HEK293 (cell line): ENCODE measurements around the gene CCT8.

Experiments
- CTCF ChIA-PET: fragments of 350-600 bp; formaldehyde crosslinking; extraction: SDS; loops from one replicate; lab custom pipeline; 2021; ENCODE audit warnings: antibody characterized with exemption; lab: Yijun Ruan, JAX
- POLR2A ChIA-PET: fragments of 300-600 bp; formaldehyde crosslinking; extraction: SDS; loops from one replicate; lab custom pipeline; 2020; ENCODE audit warnings: antibody characterized with exemption, inconsistent platforms; lab: Yijun Ruan, JAX
- H3K27ac ChIP-seq: fragments of 200-500 bp; sonication (Bioruptor generic); 2 replicates; pipeline ENCODE4 v1.5.1; 2014; ENCODE audit warnings: low read depth, low read length, control low read depth, inconsistent platforms; ENCODE audit errors: extremely low read depth
- H3K36me3 ChIP-seq, 2 experiments: fragments of 200-500 bp in 1 of 2; sonication (Bioruptor generic) in 1 of 2; 1 replicate in 1 of 2; 2 replicates in 1 of 2; pipeline ENCODE4 v1.5.1; 2014 to 2017; ENCODE audit warnings: inconsistent platforms in 2 of 2, low read length in 2 of 2; ENCODE audit not compliant: control insufficient read depth in 2 of 2, insufficient read depth in 1 of 2
- H3K4me1 ChIP-seq: fragments of 200-500 bp; sonication (Bioruptor generic); 2 replicates; pipeline ENCODE4 v1.5.1; 2014; ENCODE audit warnings: mild to moderate bottlenecking, low read length, inconsistent platforms; ENCODE audit not compliant: control insufficient read depth, insufficient read depth
- H3K4me3 ChIP-seq: 2 replicates; pipeline ENCODE4 v1.5.1; 2011; ENCODE audit warnings: low read depth, mild to moderate bottlenecking, control low read depth, low read length, moderate library complexity
- H3K9me3 ChIP-seq: fragments of 200-500 bp; sonication (Bioruptor generic); 2 replicates; pipeline ENCODE4 v1.5.1; 2014; ENCODE audit warnings: low read depth, low read length, inconsistent platforms; ENCODE audit not compliant: control insufficient read depth, insufficient read depth
- HOXA7 ChIP-seq: sonication (generic); formaldehyde crosslinking; IDR thresholded peaks from 2 replicates; pipeline ENCODE4 v1.8.1; 2022; ENCODE audit warnings: missing genetic modification reagents, borderline replicate concordance
- IKZF3 ChIP-seq: fragments of 450-650 bp; IDR thresholded peaks from 2 replicates; pipeline ENCODE4 v1.5.0; 2018; ENCODE audit warnings: missing biosample characterization, mild to moderate bottlenecking, missing genetic modification characterization, moderate library complexity
- SCRT1 ChIP-seq: fragments of 450-650 bp; formaldehyde crosslinking; IDR thresholded peaks from 2 replicates; pipeline ENCODE4 v1.5.1; 2016; ENCODE audit warnings: missing biosample characterization, missing genetic modification characterization, borderline replicate concordance
- TCF7L2 ChIP-seq: IDR thresholded peaks from 2 replicates; pipeline ENCODE4 v1.6.1; 2011; ENCODE audit warnings: low read depth, mild to moderate bottlenecking, inconsistent platforms, low read length, moderate library complexity, borderline replicate concordance
- TRIM28 ChIP-seq: IDR thresholded peaks from 2 replicates; pipeline ENCODE4 v1.6.1; 2011; ENCODE audit warnings: low read length, control low read depth, borderline replicate concordance
- ZBTB49 ChIP-seq: fragments of 450-650 bp; formaldehyde crosslinking; IDR thresholded peaks from 2 replicates; pipeline ENCODE4 v1.5.1; 2016; ENCODE audit warnings: missing biosample characterization, missing genetic modification characterization, low read depth
- ZNF175 ChIP-seq: fragments of 450-650 bp; formaldehyde crosslinking; IDR thresholded peaks from 2 replicates; pipeline ENCODE4 v1.5.1; 2016; ENCODE audit warnings: missing biosample characterization, missing genetic modification characterization
- ZNF280D ChIP-seq: fragments of 450-650 bp; formaldehyde crosslinking; IDR thresholded peaks from 2 replicates; pipeline ENCODE4 v1.5.1; 2016; ENCODE audit warnings: missing biosample characterization, missing genetic modification characterization
- ZNF324 ChIP-seq: fragments of 450-650 bp; formaldehyde crosslinking; IDR thresholded peaks from 2 replicates; pipeline ENCODE4 v1.5.1; 2016; ENCODE audit warnings: missing biosample characterization, missing genetic modification characterization
- ZNF335 ChIP-seq: fragments of 450-650 bp; formaldehyde crosslinking; conservative IDR thresholded peaks from 2 replicates; pipeline ENCODE4 v1.5.1; 2016; ENCODE audit warnings: missing biosample characterization, missing genetic modification characterization
- ZNF488 ChIP-seq: fragments of 450-650 bp; formaldehyde crosslinking; IDR thresholded peaks from 2 replicates; pipeline ENCODE4 v1.5.1; 2016; ENCODE audit warnings: missing biosample characterization, missing genetic modification characterization
- ZNF544 ChIP-seq: fragments of 450-650 bp; formaldehyde crosslinking; IDR thresholded peaks from 2 replicates; pipeline ENCODE4 v1.5.0; 2017; ENCODE audit warnings: missing biosample characterization, missing genetic modification characterization
- ZNF549 ChIP-seq: fragments of 450-650 bp; IDR thresholded peaks from 2 replicates; pipeline ENCODE4 v1.5.1; 2018; ENCODE audit warnings: missing biosample characterization, missing genetic modification characterization, mild to moderate bottlenecking, inconsistent platforms, moderate library complexity
- ZNF555 ChIP-seq: fragments of 450-650 bp; formaldehyde crosslinking; conservative IDR thresholded peaks from 2 replicates; pipeline ENCODE4 v1.5.1; 2017; ENCODE audit warnings: missing biosample characterization, mild to moderate bottlenecking, missing genetic modification characterization, inconsistent platforms
- ZNF600 ChIP-seq: fragments of 450-650 bp; formaldehyde crosslinking; IDR thresholded peaks from 2 replicates; pipeline ENCODE4 v1.5.1; 2016; ENCODE audit warnings: missing biosample characterization, missing genetic modification characterization
- ZNF677 ChIP-seq: fragments of 450-650 bp; IDR thresholded peaks from 2 replicates; pipeline ENCODE4 v1.5.0; 2018; ENCODE audit warnings: missing biosample characterization, mild to moderate bottlenecking, missing genetic modification characterization, moderate library complexity
- ZNF792 ChIP-seq: fragments of 450-650 bp; formaldehyde crosslinking; IDR thresholded peaks from 2 replicates; pipeline ENCODE4 v1.5.1; 2016; ENCODE audit warnings: missing biosample characterization, missing genetic modification characterization
- TF ChIP-seq, protein P1 (sequence below): fragments of 450-650 bp; formaldehyde crosslinking; IDR thresholded peaks from 2 replicates; pipeline ENCODE4 v1.5.1; 2016; ENCODE audit warnings: missing biosample characterization, missing genetic modification characterization
- TF ChIP-seq, protein P2 (sequence below): fragments of 450-650 bp; formaldehyde crosslinking; IDR thresholded peaks from 2 replicates; pipeline ENCODE4 v1.5.1; 2017; ENCODE audit warnings: missing biosample characterization, missing genetic modification characterization
- TF ChIP-seq, protein P3 (sequence below): fragments of 450-650 bp; formaldehyde crosslinking; IDR thresholded peaks from 2 replicates; pipeline ENCODE4 v1.5.1; 2016; ENCODE audit warnings: missing biosample characterization, missing genetic modification characterization

CCT8 gene

GRCh38 chr21:29034678-29035077, 38.8 kb downstream of the CCT8 start:
- CTCF ChIA-PET: no interaction called here
- Histone ChIP-seq H3K36me3 (peaks cover 89 to 96% of the 10 kb centered on the region in 2 experiments), H3K9me3 (no peaks in the 10 kb centered on the region), H3K4me1 (no peaks in the 10 kb centered on the region)
- TF ChIP-seq HOXA7 (CRISPR knock-in tag): no peak
- TF ChIP-seq, protein P1, sequence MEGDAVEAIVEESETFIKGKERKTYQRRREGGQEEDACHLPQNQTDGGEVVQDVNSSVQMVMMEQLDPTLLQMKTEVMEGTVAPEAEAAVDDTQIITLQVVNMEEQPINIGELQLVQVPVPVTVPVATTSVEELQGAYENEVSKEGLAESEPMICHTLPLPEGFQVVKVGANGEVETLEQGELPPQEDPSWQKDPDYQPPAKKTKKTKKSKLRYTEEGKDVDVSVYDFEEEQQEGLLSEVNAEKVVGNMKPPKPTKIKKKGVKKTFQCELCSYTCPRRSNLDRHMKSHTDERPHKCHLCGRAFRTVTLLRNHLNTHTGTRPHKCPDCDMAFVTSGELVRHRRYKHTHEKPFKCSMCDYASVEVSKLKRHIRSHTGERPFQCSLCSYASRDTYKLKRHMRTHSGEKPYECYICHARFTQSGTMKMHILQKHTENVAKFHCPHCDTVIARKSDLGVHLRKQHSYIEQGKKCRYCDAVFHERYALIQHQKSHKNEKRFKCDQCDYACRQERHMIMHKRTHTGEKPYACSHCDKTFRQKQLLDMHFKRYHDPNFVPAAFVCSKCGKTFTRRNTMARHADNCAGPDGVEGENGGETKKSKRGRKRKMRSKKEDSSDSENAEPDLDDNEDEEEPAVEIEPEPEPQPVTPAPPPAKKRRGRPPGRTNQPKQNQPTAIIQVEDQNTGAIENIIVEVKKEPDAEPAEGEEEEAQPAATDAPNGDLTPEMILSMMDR (tag by site-specific recombination): no peak
- TF ChIP-seq ZNF792 (tag by site-specific recombination): no peak
- TF ChIP-seq ZNF555 (tag by site-specific recombination): no peak
- TF ChIP-seq, all 188 proteins: peak for 0
- Histone ChIP-seq H3K27ac (no peak overlapping the region), H3K4me3 (no peak overlapping the region)
- POLR2A ChIA-PET: no interaction called here

DNA sequence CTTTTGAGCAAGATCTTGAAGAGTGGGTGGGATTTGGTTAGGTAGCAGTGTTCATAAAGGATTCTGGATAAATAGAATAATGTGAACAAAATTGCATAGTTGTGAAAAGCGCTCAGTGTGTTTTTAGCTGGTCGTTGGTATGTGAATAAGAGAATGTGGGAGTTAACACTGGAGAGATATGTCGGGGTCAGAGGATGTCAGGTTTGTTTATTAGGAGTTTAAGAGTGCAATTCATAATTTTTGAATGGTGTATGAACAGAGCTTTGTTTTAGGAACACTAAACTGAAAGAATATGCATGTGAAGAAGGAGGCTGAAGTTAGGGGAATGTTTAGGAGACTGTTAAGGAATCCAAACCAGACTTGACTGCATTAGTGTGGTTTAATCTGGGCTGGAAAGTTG, 39.6 kb downstream of the CCT8 start:
- Histone ChIP-seq H3K4me3 (no peak overlapping the region), H3K4me1 (no peaks in the 10 kb centered on the region), H3K27ac (no peak overlapping the region), H3K9me3 (no peaks in the 10 kb centered on the region), H3K36me3 (peaks cover 81 to 98% of the 10 kb centered on the region in 2 experiments)
- TF ChIP-seq ZNF324 (tag by site-specific recombination) (no peak), IKZF3 (tag by site-specific recombination) (no peak), ZNF488 (tag by site-specific recombination) (no peak), SCRT1 (tag by site-specific recombination) (no peak), ZNF544 (no peak), ZNF280D (tag by site-specific recombination) (no peak), ZBTB49 (tag by site-specific recombination) (no peak), TCF7L2 (no peak), ZNF677 (tag by site-specific recombination) (no peak), ZNF335 (tag by site-specific recombination) (no peak), ZNF175 (tag by site-specific recombination) (no peak), ZNF549 (tag by site-specific recombination) (no peak), ZNF600 (no peak), TRIM28 (no peak)
- TF ChIP-seq, protein P2, sequence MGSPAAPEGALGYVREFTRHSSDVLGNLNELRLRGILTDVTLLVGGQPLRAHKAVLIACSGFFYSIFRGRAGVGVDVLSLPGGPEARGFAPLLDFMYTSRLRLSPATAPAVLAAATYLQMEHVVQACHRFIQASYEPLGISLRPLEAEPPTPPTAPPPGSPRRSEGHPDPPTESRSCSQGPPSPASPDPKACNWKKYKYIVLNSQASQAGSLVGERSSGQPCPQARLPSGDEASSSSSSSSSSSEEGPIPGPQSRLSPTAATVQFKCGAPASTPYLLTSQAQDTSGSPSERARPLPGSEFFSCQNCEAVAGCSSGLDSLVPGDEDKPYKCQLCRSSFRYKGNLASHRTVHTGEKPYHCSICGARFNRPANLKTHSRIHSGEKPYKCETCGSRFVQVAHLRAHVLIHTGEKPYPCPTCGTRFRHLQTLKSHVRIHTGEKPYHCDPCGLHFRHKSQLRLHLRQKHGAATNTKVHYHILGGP (tag by site-specific recombination): no peak
- TF ChIP-seq, protein P3, sequence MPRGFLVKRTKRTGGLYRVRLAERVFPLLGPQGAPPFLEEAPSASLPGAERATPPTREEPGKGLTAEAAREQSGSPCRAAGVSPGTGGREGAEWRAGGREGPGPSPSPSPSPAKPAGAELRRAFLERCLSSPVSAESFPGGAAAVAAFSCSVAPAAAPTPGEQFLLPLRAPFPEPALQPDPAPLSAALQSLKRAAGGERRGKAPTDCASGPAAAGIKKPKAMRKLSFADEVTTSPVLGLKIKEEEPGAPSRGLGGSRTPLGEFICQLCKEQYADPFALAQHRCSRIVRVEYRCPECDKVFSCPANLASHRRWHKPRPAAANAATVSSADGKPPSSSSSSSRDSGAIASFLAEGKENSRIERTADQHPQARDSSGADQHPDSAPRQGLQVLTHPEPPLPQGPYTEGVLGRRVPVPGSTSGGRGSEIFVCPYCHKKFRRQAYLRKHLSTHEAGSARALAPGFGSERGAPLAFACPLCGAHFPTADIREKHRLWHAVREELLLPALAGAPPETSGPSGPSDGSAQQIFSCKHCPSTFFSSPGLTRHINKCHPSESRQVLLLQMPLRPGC: no peak
- ChIA-PET POLR2A (interaction anchor here (1.1 kb wide), 1 partner anchor 31 kb away, joined by 3 read pairs; no protein-coding TSS in a partner anchor), CTCF (no interaction called here)
